CD4-positive, alpha-beta T cell treated with Interleukin-4 for 1 hour (primary cell): ENCODE data around the gene C19orf53.
"Not testable (repeated sequence)": the region's sequence is repeated elsewhere in the genome, so short reads cannot be mapped to it uniquely, and the experiment has no call there.

Source experiments
- DNase-seq, 2 donors: peaks; one replicate each; pipeline ENCODE4 v3.0.0-alpha.2; 2020 to 2022

The C19orf53 gene

DNA sequence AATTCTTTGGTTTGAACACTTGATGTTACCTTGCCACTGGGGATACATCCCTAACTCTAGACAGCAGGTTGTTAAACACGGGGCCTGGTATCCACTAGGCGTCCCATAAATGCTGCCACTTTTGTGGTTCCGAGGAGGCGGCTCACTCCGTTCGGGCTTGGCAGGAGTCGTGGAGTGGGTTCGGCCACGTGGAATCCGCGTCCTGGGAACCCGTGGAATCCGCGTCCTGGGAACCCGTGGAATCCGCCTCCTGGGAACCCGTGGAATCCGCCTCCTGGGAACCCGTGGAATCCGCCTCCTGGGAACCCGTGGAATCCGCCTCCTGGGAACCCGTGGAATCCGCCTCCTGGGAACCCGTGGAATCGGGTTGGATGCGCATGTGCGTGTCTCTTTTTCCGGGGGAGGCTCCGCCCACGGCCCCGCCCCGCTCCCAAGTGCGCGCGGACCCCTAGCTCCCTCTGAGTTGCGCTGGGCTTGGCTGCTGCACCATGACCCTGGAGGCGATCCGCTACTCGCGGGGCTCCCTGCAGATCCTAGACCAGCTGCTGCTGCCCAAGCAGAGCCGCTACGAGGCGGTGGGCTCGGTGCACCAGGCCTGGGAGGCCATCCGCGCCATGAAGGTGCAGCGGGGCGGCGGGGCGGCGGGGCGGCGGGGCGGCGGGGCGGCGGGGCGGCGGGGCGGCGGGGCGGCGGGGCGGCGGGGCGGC is 10.0 kb upstream of the C19orf53 start, which contains the start of gene MRI1:
MRI1 (plus strand) TSS at position 422 of the 707 bp plus-strand sequence; CDS start at position 489, 67 bp downstream.
- peak; percentile 67 to 70 for DNase-seq

DNA sequence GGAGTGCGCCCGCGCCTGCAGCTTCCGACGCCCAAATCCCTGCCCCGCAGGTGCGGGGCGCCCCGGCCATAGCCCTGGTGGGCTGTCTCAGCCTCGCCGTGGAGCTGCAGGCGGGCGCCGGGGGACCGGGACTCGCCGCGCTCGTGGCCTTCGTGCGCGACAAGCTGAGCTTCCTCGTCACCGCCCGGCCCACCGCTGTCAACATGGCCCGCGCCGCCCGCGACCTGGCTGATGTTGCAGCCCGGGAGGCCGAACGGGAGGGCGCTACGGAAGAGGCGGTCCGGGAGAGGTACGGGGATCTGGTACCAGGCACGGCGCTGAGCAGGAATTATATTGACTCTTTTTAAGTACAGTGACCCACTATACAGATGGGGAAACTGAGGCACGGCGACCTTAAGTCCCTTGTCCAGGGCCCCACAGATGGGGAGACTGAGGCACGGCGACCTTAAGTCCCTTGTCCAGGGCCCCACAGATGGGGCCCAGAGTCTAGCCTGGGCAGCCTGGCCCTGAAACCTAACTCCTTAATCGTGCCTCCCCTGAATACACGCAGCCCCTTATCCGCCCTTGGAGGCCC is 9.3 kb upstream of the C19orf53 start:
- DNase-seq = peak in 1 of 2 donors; percentile 30

DNA sequence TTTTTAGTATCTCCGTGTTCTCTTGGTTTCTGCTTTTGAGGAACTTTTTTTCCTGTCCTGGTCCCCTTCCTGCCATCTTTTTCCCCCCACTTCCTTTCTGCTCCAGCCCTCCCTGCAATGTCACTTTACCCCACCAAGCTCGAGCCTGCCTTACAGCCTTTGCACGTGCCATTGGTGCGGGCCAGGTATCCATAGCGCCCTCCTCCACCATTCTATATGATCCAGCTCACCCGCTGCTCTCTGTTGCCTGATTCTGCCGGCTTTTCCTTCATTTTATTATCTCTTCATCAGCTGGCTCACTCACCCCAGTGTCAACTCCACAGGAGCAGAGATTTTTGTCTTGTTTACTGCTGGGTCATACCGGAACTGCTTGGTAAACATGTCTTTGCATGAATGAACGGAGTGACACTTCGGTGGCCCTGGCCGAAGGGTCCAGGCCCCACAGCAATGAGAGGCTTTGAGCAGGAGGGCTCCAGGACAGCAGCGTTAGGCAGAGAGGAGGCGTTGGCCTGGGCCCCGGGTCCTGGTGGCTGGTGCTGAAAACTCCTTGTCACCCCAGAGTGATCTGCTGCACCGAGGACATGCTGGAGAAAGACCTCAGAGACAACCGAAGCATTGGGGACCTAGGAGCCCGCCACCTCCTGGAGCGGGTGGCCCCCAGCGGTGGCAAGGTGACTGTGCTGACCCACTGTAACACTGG is 8.7 kb upstream of the C19orf53 start:
- DNase-seq = no peak

DNA sequence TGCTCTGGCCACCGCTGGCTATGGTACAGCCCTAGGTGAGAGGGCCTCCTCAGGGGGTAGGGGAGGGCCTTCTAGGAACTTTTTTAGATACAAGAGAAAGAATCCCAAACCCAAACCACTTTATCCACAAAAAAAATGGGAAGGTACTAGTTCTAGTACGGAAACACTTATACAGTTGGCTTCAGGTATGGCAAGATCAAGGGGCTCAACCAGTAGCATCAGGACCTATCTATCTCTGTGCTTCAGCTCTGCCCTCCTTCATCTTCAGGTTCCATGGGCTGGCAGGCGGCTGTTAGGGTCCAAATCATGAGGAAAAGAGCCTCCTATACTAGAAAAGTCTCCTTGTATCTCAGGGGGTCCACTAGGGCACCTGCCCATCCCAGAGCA is 8.2 kb upstream of the C19orf53 start:
- DNase-seq = no peak

DNA sequence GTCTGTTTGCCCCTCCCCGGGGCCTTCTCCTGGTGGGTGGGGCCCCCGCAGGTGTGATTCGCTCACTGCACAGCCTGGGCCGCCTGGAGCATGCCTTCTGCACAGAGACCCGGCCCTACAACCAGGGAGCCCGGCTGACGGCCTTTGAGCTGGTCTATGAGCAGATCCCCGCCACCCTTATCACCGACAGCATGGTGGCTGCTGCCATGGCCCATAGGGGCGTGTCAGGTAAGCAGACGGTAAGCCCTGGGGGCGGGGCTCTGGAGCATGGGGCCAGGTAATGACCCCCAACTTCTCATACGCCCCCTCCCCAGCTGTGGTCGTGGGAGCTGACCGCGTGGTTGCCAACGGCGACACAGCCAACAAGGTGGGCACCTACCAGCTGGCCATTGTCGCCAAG is 5.7 kb upstream of the C19orf53 start:
- DNase-seq = no peak

DNA sequence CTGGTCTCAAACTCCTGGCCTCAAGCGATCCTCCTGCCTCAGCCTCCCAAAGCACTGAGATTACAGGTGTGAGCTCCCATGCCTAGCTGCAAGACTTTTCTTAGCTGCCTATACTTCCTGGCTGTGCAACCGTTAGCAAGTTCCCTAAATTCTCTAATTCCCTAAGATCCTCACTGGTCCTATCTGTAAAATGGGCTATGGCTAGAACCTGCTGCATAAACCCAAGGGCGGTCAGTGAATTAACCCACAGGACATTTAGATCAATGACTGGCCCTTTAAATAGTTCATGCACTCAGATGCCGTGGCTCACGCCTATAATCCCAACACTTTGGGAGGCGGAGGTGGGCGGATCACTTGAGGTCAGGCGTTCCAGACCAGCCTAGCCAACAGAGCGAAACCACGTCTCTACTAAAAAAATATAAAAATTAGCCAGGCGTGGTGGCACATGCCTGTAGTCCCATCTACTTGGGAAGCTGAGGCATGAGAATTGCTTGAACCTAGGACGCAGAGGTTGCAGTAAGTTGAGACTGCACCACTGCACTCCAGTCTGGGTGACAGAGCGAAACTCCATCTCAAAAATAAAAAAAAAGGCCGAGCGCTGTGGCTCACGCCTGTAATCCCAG is 4.1 kb upstream of the C19orf53 start:
- DNase-seq = no peak

DNA sequence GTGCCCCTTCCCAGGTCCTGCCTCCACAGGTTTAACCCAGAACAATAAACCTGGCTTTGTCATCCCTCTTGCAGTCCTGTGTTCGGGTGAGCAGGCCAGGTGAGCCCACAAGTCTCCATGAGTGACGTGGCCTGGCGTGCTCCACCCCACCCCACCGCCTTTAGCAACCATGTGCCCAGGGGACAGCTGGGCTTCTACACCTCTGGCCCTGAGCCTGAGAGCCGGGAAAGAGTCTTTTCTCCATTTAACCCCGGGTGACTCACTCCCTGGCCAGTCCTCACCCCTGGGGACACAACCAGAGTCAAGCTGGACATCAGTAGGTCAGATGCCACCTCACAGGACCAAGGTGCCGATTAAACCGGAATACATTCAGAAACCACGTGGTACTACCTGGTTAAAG is 4.1 kb downstream of the C19orf53 start:
- DNase-seq = no peak

DNA sequence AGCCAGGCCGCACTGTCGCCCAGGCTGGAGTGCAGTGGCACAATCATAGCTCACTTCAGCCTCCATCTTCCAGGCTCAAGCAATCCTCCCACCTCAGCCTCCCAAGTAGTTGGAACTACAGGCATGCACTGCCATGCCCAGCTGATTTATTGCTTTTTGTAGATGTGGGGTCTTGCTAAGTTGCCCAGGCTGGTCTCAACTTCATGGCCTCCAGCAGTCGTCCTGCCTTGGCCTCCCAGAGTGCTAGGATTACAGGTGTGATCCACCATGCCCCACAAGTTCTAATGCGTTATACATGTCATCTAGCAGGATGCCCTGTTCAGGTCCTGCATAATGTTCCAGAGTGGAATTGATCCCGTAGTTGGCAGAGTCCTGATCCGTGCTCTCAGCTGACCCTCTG is 4.6 kb downstream of the C19orf53 start:
- DNase-seq = no peak

DNA sequence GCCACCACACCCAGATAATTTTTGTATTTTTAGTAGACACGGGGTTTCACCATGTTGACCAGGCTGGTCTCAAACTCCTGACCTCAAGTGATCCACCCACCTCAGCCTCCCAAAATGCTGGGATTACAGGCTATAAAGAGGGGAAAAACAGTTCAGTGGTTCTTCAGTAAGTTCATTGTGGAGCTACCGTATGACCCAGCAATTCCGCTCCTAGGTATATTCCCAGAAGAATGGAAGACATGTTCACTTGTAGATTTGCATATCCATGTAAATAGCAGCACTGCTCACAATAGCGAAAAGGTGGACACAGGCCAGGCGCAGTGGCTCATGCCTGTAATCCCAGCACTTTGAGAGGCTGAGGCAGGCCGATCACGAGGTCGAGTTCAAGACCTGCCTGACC is 5.5 kb downstream of the C19orf53 start:
- DNase-seq = not testable (repeated sequence)

DNA sequence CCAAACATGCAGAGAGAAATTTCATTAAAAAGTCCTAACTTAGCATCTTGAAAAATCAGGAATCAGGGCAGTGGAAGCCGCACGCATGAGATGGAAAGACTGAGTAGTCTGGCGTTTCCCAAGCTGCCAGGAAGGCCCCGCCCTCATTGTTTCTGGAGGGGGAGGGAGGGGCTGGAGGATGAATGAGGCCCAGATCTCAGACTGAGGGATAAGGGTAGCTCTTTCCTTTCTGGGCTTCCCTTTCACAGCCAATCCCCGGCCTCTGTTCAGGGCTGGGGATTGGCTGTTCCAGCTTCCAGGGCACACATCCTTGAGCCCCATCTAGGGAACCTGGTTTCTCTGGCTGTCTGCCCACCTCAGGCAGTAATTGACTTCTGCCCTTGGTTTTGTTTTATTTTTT is 7.3 kb downstream of the C19orf53 start:
- no peak for DNase-seq

DNA sequence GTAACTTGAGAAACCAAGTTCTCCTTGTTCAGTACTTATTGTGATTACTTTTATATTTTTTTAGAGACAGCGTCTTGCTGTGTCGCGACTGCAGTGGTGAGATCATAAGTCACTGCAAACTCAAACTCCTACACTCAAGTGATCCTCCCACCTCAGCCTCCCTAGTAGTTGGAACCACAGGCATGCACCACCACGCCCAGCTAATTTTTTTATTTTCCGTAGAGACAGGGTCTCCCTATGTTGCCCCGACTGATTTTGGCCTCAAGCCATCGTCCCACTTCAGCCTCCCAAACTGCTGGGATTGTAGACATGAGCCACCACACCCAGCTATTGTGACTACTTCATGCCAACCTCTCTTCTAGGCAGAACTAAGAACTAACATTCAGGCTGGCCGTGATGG is 8.3 kb downstream of the C19orf53 start:
- no peak for DNase-seq

DNA sequence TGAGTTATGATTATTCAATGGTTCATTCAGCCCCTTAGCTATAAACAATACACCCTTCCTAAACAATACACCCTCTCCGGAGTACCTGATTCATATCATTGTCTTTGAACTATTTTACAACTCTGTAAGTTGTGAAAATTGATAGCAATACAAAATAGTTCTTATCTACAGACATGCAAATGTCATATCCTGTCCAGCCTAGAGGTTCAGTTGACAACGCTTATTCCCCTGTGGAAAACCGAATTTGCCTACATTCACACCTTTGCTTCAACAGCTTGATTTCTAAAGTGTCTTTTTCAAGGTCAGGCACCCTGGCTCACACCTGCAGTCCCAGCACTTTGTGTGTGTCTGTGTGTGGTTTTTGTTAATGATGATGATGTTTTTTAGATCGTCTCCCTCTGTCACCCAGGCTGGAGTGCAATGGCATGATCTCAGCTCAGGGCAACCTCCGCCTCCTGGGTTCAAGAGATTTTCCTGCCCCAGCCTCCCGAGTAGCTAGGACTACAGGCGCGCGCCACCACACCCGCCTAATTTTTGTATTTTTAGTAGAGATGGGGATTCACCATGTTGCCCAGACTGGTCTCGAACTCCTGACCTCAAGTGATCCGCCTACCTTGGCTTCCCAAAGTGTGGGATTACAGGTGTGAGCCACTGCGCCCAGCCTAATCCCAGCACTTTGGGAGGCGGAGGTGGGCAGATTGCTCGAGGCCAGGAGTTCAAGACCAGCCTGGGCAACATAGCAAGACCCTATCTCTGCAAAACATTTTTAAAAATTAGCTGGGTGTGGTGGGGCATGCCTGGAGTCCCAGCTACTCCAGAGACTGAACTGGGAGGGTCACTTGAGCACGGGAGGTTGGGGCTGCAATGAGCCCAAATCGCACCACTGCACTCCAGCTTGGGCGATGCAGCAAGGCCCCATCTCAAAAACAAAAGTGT is 9.6 kb downstream of the C19orf53 start:
- no peak for DNase-seq

DNA sequence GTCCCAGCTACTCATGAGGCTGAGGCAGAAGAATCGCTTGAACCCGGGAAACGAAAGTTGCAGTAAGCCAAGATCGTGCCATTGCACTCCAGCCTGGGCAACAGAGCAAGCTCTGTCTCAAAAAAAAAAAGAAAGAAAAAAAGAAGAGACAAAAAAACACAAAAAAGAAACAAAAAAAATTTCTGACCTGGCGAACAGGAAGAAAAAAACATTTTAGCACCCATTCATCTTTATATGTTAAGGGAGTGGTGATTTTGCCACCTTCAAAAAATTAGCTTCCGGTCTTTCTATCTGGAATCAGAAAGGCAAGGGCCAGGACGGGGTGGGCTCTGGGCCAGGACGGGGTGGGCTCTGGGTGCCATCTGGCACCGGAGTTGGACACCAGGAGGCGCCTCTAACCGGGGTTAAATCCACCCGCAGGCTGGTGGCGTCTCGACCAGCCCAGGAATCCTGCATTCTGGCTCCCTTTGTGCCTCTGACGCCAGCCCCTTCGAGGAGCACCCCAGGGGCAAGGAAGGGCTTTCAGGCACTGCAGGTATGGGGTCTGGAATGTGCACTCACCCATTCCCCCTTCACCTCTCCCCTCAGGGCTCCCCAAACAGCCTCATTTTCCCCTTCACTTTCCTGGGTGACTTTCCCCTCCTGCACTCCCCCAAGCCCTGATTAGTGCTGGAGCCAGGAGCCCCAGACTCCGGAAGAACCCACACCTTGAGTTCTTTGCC is 10.6 kb downstream of the C19orf53 start:
- DNase-seq = peak; percentile 77

DNA sequence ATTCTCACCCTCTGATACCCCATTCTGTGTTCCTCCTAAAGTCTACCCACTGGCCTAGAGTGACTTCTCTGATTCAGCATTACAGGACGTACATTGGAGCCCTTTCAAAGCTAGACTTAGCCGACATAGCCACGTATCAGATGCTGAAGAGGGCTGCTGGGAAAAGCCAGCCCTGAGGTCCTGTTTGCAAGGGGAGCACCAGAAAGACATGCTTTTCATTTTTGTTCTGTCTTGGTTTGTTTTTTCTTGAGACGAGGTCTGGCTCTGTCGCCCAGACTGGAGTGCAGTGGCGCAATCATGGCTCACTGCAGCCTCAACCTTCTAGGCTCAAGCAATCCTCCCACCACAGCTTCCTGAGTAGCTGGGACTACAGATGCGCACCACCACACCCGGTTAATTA is 14.7 kb downstream of the C19orf53 start:
- DNase-seq = peak; percentile 60 to 61

DNA sequence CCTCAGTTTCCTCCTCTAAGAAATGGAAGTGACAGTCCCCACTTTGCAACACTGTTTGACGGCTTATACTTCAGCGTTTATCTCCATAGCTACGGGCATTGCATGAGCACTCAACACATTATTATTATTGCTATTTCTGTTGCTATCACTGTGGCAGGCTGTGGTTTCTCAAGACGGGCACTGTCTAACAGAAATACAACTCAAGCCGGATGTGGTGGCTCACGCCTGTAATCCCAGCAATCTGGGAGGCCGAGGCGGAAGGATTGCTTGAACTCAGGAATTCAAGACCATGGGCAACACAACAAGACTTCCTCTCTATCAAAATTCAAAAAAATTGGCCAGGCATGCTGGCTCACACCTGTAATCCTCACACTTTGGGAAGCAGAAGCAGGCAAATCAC is 16.1 kb downstream of the C19orf53 start:
- DNase-seq = peak; percentile 70 to 76

DNA sequence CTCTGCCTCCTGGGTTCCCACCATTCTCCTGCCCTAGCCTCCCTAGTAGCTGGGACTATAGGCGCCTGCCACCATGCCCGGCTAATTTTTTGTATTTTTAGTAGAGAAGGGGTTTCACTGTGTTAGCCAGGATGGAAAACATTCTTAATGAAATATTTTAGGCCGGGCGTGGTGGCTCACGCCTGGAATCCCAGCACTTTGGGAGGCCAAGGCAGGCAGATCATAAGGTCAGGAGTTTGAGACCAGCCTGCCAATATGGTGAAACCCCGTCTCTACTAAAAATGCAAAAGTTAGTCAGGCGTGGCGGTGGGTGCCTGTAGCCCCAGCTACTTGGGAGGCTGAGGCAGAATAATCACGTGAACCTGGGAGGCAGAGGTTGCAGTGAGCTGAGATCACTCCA is 19.1 kb downstream of the C19orf53 start:
- DNase-seq = not testable (repeated sequence)

DNA sequence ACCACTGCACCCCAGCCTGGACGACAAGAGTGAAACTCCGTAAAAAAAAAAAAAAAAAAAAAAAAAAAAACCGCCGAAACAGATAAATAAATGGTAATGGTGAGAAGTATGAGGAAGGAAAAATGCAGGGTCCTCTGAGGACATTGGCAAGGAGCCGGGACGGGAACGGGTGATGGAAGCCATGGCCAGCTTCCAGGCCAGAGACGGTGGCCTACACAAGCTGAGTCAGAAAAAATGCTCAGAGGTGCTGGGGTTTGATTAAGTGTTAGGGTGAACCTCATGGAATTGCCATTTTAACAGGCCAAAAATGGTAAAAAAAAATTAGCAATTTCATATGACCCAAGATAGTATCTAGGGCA is 20.1 kb downstream of the C19orf53 start:
- DNase-seq = no peak

DNA sequence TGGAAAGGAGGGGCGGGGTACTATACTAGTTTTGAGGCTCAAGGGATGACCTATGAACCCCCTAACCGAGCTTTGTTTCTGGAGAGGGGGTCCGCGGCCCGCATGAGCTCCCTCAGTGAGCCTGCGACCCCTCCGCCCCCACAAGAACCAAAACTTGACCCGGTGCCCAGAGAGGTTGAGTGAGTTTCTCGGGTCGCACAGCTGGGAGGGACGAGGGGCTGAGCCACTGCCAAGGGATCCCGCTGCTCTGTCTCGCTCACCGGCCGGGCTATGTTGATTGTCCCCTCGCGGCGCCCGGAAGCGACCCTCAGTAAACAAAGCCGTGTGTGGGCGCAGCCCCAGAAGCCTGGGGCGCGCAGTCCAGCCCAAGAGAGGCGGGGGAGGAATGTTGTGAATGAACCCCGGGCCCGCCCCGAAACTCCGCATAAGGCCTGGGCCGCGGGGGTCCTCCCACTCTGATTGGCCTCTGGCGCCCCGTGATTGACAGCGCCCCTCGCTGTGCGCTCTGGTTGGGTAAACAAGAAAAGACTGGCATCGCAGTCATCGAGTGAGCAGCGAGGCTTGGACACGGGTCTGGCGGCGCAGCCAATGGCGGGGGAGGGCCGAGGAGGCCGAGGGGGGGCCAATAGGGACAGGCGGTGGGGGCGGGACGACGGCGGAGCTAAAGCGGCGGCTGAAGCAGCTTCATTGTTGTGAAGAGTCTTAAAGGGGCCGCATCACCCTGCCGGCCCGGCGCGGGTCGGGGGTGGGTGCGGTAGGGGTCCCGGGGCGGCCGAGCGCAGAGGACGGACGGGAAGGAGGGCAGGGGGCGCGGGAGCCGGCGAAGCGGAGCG is 20.7 kb downstream of the C19orf53 start, which contains the start of gene ZSWIM4:
ZSWIM4 (plus strand) TSS at position 687 of the 833 bp plus-strand sequence. CDS start 206 bp downstream, outside the sequence.
- DNase-seq = peak; percentile 97

DNA sequence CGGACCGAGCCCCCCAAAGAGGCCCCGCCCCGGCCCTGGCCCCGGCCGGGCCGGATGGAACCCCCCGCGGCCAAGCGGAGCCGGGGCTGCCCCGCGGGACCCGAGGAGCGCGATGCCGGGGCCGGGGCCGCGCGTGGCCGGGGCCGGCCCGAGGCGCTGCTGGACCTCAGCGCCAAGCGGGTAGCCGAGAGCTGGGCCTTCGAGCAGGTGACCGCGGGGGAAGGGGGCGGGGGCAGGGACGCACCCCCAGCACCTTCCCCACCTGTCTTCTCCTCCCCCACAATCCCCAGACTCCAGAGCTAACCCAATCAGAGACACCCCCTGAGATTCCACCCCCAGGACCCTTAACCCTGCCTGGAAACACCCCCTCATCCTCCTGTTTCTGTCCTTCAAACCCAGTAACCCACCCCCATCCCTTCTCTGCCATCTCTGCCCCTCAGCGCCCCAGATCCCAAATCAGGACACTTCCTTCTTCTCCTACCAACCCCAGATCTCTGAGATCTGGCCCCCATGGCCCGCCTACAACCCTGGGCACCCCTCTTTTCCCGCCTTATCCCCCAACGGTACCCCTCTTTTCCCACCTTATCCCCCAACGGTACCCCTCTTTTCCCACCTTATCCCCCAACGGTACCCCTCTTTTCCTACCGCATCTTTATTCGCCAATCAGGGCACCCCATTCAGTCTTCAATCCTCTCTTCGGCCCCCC is 21.5 kb downstream of the C19orf53 start:
- DNase-seq = no peak
